Stimulated activated CD8-positive, alpha-beta memory T cell treated with anti-CD3 and anti-CD28 coated beads, Interleukin-7, amount 100 ng/mL, for 4 hours (primary cell): Measurements from ENCODE around the gene ADRM1.

ENCODE experiments used
- DNase-seq, 2 donors: peaks; one replicate each; pipeline ENCODE4 v3.0.0-alpha.2; 2020; ENCODE audit warnings: low read depth in 2 of 2

Gene ADRM1

GRCh38 chr20:62355878-62356588 is 53.2 kb downstream of the ADRM1 start:
- DNase-seq = no peak

GRCh38 chr20:62356589-62357186 is 53.9 kb downstream of the ADRM1 start:
- DNase-seq = no peak

DNA sequence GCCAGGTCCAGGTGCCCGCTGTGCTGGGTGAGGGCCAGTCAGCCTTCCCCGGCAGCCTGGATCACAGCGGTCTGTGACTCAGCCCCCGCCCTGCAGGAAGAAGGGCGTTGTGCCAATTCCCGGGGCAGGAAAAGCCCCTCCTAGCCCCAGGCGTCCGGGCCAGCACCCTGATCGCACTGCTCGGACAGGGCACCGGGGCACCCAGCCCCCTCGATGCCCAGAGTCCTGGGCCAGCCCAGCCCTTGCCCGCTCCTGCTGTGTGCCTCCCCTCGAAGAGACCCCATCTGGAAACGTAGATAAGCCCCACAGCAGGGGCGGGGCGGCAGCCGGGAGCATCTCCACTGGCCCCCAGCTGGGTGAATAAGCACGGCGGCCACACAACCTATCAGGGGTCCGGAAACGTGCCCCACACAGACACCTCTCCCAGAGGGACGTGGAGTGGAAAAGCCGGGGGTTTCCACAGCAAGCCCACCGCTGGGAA is 54.4 kb downstream of the ADRM1 start:
- DNase-seq = no peak

- no peak for DNase-seq
Measured at GRCh38 chr20:62357681-62358080, 54.9 kb downstream of the ADRM1 start.
